SK-N-SH treated with all-trans-retinoic acid at 6 μM for 48 hours (cell line): ENCODE data around the gene ABHD5.
A peak's percentile ranks its signal among the peaks of the same experiment; 100 is the strongest.

Source experiments
- ATAC-seq: fragments of 200-7000 bp; cut with Tn5 transposase; 3 replicates; pipeline ENCODE4 v1.9.1; 2020; ENCODE audit warnings: mild to moderate bottlenecking, moderate library complexity
- ARNTL ChIP-seq: fragments of 450-650 bp; formaldehyde crosslinking; IDR thresholded peaks from 2 replicates; pipeline ENCODE4 v1.5.0; 2020; ENCODE audit warnings: low read depth, mild to moderate bottlenecking, moderate library complexity, borderline replicate concordance
- BACH2 ChIP-seq: fragments of 250-450 bp; sonication (Bioruptor Pico); IDR thresholded peaks from 2 replicates; pipeline ENCODE4 v1.9.0; 2021; ENCODE audit warnings: mild to moderate bottlenecking, borderline replicate concordance
- CSDC2 ChIP-seq: fragments of 250-450 bp; sonication (Bioruptor Pico); IDR thresholded peaks from 2 replicates; pipeline ENCODE4 v1.5.0; 2020; ENCODE audit warnings: mild to moderate bottlenecking, moderate library complexity
- ESRRG ChIP-seq: fragments of 250-450 bp; sonication (Bioruptor Pico); IDR thresholded peaks from 2 replicates; pipeline ENCODE4 v1.6.1; 2021; ENCODE audit warnings: mild to moderate bottlenecking
- GLIS3 ChIP-seq: fragments of 250-450 bp; sonication (Bioruptor Pico); IDR thresholded peaks from 2 replicates; pipeline ENCODE4 v1.5.0; 2020; ENCODE audit warnings: mild to moderate bottlenecking, moderate library complexity
- ISL1 ChIP-seq: fragments of 250-450 bp; sonication (Bioruptor Pico); IDR thresholded peaks from 2 replicates; pipeline ENCODE4 v2.1.2; 2022; ENCODE audit warnings: mild to moderate bottlenecking, moderate library complexity
- OSR1 ChIP-seq: fragments of 250-450 bp; sonication (Bioruptor Pico); IDR thresholded peaks from 2 replicates; pipeline ENCODE4 v1.8.0; 2022; ENCODE audit warnings: moderate library complexity, mild to moderate bottlenecking, inconsistent platforms
- PATZ1 ChIP-seq: fragments of 250-450 bp; sonication (Bioruptor Pico); IDR thresholded peaks from 2 replicates; pipeline ENCODE4 v1.8.0; 2020; ENCODE audit warnings: mild to moderate bottlenecking, moderate library complexity, borderline replicate concordance
- SNAI2 ChIP-seq: fragments of 250-450 bp; sonication (Bioruptor Pico); IDR thresholded peaks from 2 replicates; pipeline ENCODE4 v1.5.0; 2020; ENCODE audit warnings: mild to moderate bottlenecking, moderate library complexity
- TCF4 ChIP-seq: fragments of 250-450 bp; sonication (Bioruptor Pico); IDR thresholded peaks from 2 replicates; pipeline ENCODE4 v1.8.0; 2021; ENCODE audit warnings: mild to moderate bottlenecking, moderate library complexity, borderline replicate concordance
- ZC3H10 ChIP-seq: fragments of 250-450 bp; sonication (Bioruptor Pico); IDR thresholded peaks from 2 replicates; pipeline ENCODE4 v1.5.1; 2021; ENCODE audit warnings: mild to moderate bottlenecking, moderate library complexity
- ZFP3 ChIP-seq: fragments of 250-450 bp; sonication (Bioruptor Pico); IDR thresholded peaks from 2 replicates; pipeline ENCODE4 v1.5.0; 2020; ENCODE audit warnings: mild to moderate bottlenecking, moderate library complexity
- ZFP30 ChIP-seq: fragments of 450-650 bp; formaldehyde crosslinking; IDR thresholded peaks from 2 replicates; pipeline ENCODE4 v1.5.0; 2022; ENCODE audit warnings: mild to moderate bottlenecking, moderate library complexity
- ZNF8 ChIP-seq: fragments of 450-650 bp; formaldehyde crosslinking; IDR thresholded peaks from 2 replicates; pipeline ENCODE4 v1.5.0; 2020; ENCODE audit warnings: mild to moderate bottlenecking, moderate library complexity
- TF ChIP-seq, protein P1 (sequence below): fragments of 250-450 bp; sonication (Bioruptor Pico); IDR thresholded peaks from 2 replicates; pipeline ENCODE4 v1.5.1; 2021; ENCODE audit warnings: mild to moderate bottlenecking, moderate library complexity
- TF ChIP-seq, protein P2 (sequence below): fragments of 250-450 bp; sonication (Bioruptor Pico); IDR thresholded peaks from 2 replicates; pipeline ENCODE4 v1.8.0; 2021; ENCODE audit warnings: low read depth, mild to moderate bottlenecking, moderate library complexity, borderline replicate concordance
- TF ChIP-seq, protein P3 (sequence below): fragments of 250-450 bp; sonication (Bioruptor Pico); IDR thresholded peaks from 2 replicates; pipeline ENCODE4 v1.5.0; 2020; ENCODE audit warnings: mild to moderate bottlenecking, moderate library complexity

Gene ABHD5

DNA sequence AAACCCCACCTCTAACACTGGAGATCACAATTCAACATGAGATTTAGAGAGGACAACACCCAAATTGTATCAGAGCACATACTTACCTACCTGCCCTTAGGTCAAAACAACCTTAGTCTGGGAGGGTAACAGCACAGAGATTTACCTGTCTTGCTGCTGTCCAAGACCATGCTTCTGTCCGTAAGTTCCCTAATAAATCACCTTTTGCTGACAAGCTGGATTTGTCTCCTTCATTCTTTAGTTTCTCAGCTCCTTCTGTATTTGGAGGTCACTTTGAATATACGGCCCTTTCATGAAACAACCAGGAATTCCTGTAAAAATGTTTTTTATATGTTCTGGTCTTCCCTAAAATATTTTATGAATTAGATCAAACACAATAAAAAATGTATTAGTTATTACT, 1.6 kb upstream of the ABHD5 start:
- TF ChIP-seq ZC3H10 (CRISPR knock-in tag) (no peak), SNAI2 (CRISPR knock-in tag) (no peak), OSR1 (CRISPR knock-in tag) (no peak), ISL1 (CRISPR knock-in tag) (no peak), ZNF8 (CRISPR knock-in tag) (no peak), ESRRG (no peak), TCF4 (no peak), ZFP3 (CRISPR knock-in tag) (no peak), GLIS3 (CRISPR knock-in tag) (no peak)
- TF ChIP-seq, protein P1, sequence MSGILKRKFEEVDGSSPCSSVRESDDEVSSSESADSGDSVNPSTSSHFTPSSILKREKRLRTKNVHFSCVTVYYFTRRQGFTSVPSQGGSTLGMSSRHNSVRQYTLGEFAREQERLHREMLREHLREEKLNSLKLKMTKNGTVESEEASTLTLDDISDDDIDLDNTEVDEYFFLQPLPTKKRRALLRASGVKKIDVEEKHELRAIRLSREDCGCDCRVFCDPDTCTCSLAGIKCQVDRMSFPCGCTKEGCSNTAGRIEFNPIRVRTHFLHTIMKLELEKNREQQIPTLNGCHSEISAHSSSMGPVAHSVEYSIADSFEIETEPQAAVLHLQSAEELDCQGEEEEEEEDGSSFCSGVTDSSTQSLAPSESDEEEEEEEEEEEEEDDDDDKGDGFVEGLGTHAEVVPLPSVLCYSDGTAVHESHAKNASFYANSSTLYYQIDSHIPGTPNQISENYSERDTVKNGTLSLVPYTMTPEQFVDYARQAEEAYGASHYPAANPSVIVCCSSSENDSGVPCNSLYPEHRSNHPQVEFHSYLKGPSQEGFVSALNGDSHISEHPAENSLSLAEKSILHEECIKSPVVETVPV (CRISPR knock-in tag), result no peak
- TF ChIP-seq, protein P2, sequence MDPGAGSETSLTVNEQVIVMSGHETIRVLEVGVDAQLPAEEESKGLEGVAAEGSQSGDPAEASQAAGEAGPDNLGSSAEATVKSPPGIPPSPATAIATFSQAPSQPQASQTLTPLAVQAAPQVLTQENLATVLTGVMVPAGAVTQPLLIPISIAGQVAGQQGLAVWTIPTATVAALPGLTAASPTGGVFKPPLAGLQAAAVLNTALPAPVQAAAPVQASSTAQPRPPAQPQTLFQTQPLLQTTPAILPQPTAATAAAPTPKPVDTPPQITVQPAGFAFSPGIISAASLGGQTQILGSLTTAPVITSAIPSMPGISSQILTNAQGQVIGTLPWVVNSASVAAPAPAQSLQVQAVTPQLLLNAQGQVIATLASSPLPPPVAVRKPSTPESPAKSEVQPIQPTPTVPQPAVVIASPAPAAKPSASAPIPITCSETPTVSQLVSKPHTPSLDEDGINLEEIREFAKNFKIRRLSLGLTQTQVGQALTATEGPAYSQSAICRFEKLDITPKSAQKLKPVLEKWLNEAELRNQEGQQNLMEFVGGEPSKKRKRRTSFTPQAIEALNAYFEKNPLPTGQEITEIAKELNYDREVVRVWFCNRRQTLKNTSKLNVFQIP (CRISPR knock-in tag), result no peak
- TF ChIP-seq, protein P3, sequence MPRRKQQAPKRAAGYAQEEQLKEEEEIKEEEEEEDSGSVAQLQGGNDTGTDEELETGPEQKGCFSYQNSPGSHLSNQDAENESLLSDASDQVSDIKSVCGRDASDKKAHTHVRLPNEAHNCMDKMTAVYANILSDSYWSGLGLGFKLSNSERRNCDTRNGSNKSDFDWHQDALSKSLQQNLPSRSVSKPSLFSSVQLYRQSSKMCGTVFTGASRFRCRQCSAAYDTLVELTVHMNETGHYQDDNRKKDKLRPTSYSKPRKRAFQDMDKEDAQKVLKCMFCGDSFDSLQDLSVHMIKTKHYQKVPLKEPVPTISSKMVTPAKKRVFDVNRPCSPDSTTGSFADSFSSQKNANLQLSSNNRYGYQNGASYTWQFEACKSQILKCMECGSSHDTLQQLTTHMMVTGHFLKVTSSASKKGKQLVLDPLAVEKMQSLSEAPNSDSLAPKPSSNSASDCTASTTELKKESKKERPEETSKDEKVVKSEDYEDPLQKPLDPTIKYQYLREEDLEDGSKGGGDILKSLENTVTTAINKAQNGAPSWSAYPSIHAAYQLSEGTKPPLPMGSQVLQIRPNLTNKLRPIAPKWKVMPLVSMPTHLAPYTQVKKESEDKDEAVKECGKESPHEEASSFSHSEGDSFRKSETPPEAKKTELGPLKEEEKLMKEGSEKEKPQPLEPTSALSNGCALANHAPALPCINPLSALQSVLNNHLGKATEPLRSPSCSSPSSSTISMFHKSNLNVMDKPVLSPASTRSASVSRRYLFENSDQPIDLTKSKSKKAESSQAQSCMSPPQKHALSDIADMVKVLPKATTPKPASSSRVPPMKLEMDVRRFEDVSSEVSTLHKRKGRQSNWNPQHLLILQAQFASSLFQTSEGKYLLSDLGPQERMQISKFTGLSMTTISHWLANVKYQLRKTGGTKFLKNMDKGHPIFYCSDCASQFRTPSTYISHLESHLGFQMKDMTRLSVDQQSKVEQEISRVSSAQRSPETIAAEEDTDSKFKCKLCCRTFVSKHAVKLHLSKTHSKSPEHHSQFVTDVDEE (CRISPR knock-in tag), result no peak
- ATAC-seq, result no peak

DNA sequence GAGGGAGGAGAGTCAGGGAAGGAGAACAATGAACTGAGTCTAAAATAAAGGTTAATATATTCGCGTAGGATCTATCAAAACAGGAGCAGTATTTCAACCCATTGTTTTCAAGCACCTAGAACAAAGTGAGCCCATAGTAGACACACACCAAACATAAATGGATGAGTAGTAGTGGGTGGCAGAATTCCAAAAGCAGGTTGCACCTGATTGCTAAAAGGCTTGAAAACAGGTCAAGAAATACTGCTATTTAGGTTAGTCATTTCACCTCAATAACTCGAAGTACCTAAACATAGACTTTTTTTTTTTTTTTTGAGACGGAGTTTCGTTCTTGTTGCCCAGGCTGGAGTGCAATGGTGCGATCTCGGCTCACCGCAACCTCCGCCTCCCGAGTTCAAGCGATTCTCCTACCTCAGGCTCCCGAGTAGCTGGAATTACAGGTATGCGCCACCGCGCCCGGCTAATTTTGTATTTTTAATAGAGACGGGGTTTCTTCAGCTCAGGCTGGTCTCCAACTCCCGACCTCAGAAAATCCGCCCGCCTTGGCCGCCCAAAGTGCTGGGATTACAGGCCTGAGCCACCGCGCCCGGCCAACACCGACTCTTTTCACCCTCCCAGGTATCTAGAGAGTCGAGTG, 855 bp upstream of the ABHD5 start:
- no peak for ATAC-seq
- TF ChIP-seq ARNTL (CRISPR knock-in tag), result no peak
- no peak for TF ChIP-seq PATZ1 (CRISPR knock-in tag)
- TF ChIP-seq ISL1 (CRISPR knock-in tag), result no peak
- no peak for TF ChIP-seq BACH2
- no peak for TF ChIP-seq CSDC2 (CRISPR knock-in tag)
- no peak for TF ChIP-seq ZFP3 (CRISPR knock-in tag)
- no peak for TF ChIP-seq ZFP30 (CRISPR knock-in tag)
- no peak for TF ChIP-seq ZC3H10 (CRISPR knock-in tag)
- TF ChIP-seq, protein P1 (CRISPR knock-in tag), result no peak

- TF ChIP-seq, protein P3 (CRISPR knock-in tag), result 0 out of 2 replicates have a peak, but pooled peaks have one; percentile 23
- TF ChIP-seq ZNF8 (CRISPR knock-in tag), result no peak
- peak; percentile 64 for ATAC-seq
Observed at GRCh38 chr3:43691120-43691995, 620 bp downstream of the ABHD5 start.
